ENCODE measurements around the gene HPN. TPM values are rescaled to one million over a fixed set of nuclear protein-coding genes. Genes with fewer than 3 reads are reported as not detected.
A peak's percentile ranks its signal among the peaks of the same experiment; 100 is the strongest.

HPN gene
- total and polyA plus RNA-seq, 2 experiments from 2014 or later = 14.0 to 17.4 TPM

DNA sequence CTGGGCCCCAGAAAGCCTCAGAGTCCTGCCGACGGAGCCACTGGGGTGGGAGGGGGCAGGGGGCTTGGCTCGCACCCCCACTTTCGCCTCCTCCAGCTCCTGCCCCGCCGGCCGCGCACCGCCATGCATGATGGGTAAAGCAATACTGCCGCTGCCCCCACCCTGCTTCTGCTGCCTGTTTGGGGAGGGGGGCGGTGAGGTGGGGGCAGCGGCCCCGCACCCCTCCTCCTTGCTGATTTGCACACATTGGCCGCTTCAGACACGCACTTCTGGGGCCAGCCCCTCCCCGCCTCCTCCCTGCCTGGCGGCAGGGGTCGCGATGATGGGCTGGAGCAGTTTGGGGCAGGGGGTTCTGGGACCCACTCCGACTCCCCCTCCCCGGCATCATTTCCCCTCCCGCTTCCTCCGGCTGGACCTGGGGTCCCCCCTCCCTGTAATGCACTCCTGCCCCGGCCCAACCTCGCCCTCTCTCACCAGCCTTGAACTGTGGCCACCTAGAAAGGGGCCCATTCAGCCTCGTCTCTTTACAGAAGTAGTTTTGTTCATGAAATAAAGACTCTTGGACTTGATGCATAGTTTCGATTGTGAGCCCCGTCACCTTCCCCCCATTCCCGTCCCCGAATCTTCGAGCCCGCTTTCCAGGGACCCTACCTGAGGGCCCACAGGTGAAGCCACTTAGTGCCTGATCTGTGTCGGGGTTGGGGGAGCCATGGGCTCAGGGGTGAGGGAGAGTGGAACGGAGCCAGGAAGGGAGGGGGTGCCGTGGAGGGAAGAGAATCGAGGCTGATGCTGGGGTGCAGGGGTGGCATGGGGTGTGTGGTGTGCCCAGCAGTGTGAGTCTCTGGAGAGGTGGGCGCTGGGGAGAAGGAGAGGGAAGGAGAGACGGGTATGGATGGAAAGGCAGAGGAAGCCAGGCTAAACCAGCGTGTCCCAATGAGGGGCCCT is 1.4 kb upstream of the HPN start:
- H3K79me2 ChIP-seq (replicated peaks; ENCODE audit: insufficient read depth) = peaks cover 17% of the 10 kb centered on the region; the same call in 1 of the 2 replicates
- no peaks in the 10 kb centered on the region for H3K9me2 ChIP-seq (ENCODE audit: insufficient read depth)
- H3K4me2 ChIP-seq = peak overlapping the region; percentile 94
- TF ChIP-seq ZNF114 (CRISPR knock-in tag; IDR thresholded peaks at IDR 0.05) (no peak), STAT1 (IDR thresholded peaks at IDR 0.05; ENCODE audit: unreplicated experiment) (no peak), POLR2AphosphoS5 (IDR thresholded peaks at IDR 0.05; ENCODE audit: low read depth) (no peak; the same call in 1 of the 2 replicates), NANOG (IDR thresholded peaks at IDR 0.05; ENCODE audit: borderline replicate concordance) (no peak)
- TF ChIP-seq, protein P1, sequence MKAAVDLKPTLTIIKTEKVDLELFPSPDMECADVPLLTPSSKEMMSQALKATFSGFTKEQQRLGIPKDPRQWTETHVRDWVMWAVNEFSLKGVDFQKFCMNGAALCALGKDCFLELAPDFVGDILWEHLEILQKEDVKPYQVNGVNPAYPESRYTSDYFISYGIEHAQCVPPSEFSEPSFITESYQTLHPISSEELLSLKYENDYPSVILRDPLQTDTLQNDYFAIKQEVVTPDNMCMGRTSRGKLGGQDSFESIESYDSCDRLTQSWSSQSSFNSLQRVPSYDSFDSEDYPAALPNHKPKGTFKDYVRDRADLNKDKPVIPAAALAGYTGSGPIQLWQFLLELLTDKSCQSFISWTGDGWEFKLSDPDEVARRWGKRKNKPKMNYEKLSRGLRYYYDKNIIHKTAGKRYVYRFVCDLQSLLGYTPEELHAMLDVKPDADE (IDR thresholded peaks at IDR 0.05) = 0 out of 2 replicates have a peak, but pooled peaks have one; percentile 4
- TF ChIP-seq, protein P2, sequence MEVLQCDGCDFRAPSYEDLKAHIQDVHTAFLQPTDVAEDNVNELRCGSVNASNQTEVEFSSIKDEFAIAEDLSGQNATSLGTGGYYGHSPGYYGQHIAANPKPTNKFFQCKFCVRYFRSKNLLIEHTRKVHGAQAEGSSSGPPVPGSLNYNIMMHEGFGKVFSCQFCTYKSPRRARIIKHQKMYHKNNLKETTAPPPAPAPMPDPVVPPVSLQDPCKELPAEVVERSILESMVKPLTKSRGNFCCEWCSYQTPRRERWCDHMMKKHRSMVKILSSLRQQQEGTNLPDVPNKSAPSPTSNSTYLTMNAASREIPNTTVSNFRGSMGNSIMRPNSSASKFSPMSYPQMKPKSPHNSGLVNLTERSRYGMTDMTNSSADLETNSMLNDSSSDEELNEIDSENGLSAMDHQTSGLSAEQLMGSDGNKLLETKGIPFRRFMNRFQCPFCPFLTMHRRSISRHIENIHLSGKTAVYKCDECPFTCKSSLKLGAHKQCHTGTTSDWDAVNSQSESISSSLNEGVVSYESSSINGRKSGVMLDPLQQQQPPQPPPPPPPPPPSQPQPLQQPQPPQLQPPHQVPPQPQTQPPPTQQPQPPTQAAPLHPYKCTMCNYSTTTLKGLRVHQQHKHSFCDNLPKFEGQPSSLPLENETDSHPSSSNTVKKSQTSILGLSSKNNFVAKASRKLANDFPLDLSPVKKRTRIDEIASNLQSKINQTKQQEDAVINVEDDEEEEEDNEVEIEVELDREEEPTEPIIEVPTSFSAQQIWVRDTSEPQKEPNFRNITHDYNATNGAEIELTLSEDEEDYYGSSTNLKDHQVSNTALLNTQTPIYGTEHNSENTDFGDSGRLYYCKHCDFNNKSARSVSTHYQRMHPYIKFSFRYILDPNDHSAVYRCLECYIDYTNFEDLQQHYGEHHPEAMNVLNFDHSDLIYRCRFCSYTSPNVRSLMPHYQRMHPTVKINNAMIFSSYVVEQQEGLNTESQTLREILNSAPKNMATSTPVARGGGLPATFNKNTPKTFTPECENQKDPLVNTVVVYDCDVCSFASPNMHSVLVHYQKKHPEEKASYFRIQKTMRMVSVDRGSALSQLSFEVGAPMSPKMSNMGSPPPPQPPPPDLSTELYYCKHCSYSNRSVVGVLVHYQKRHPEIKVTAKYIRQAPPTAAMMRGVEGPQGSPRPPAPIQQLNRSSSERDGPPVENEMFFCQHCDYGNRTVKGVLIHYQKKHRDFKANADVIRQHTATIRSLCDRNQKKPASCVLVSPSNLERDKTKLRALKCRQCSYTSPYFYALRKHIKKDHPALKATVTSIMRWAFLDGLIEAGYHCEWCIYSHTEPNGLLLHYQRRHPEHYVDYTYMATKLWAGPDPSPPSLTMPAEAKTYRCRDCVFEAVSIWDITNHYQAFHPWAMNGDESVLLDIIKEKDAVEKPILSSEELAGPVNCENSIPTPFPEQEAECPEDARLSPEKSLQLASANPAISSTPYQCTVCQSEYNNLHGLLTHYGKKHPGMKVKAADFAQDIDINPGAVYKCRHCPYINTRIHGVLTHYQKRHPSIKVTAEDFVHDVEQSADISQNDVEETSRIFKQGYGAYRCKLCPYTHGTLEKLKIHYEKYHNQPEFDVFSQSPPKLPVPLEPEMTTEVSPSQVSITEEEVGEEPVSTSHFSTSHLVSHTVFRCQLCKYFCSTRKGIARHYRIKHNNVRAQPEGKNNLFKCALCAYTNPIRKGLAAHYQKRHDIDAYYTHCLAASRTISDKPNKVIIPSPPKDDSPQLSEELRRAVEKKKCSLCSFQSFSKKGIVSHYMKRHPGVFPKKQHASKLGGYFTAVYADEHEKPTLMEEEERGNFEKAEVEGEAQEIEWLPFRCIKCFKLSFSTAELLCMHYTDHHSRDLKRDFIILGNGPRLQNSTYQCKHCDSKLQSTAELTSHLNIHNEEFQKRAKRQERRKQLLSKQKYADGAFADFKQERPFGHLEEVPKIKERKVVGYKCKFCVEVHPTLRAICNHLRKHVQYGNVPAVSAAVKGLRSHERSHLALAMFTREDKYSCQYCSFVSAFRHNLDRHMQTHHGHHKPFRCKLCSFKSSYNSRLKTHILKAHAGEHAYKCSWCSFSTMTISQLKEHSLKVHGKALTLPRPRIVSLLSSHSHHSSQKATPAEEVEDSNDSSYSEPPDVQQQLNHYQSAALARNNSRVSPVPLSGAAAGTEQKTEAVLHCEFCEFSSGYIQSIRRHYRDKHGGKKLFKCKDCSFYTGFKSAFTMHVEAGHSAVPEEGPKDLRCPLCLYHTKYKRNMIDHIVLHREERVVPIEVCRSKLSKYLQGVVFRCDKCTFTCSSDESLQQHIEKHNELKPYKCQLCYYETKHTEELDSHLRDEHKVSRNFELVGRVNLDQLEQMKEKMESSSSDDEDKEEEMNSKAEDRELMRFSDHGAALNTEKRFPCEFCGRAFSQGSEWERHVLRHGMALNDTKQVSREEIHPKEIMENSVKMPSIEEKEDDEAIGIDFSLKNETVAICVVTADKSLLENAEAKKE (CRISPR knock-in tag; IDR thresholded peaks at IDR 0.05) = no peak
- H3K4me3 Mint-ChIP-seq = peak overlapping the region; percentile 74
- no peaks in the 10 kb centered on the region for H3K27me3 ChIP-seq (ENCODE audit: insufficient read depth)
- DNase-seq (ENCODE audit: low spot score) (peak; percentile 52), ATAC-seq (no peak; the same call in 2 of the 3 replicates)
- H3K27me3 Mint-ChIP-seq (ENCODE audit: insufficient read depth, low read depth, poor library complexity) = peaks cover 8% of the 10 kb centered on the region
- peaks cover 36% of the 10 kb centered on the region for H3K4me1 ChIP-seq (ENCODE audit: insufficient read depth)
- H3K27ac Mint-ChIP-seq = peak overlapping the region; percentile 92
- H4K20me1 ChIP-seq (replicated peaks; ENCODE audit: insufficient read depth) = no peaks in the 10 kb centered on the region; the same call in 1 of the 2 replicates
- peak overlapping the region; percentile 74 for H3K4me3 ChIP-seq
- H3K36me3 Mint-ChIP-seq (ENCODE audit: low read depth) = no peaks in the 10 kb centered on the region; the same call in 2 of the 3 replicates
- H2AFZ ChIP-seq = peak overlapping the region; percentile 78
- no peaks in the 10 kb centered on the region for H3K9me3 Mint-ChIP-seq
- H3K27ac ChIP-seq (ENCODE audit: low read depth) = peak overlapping the region; percentile 80; the same call in 1 of the 2 replicates
- no peaks in the 10 kb centered on the region for H3K36me3 ChIP-seq (ENCODE audit: insufficient read depth)
- H3K4me1 Mint-ChIP-seq = peaks cover 43% of the 10 kb centered on the region
- H3F3A ChIP-seq (replicated peaks; ENCODE audit: low read depth) = peaks cover 11% of the 10 kb centered on the region; the same call in 1 of the 2 replicates

Measured in GM23338 (cell line).